CD4-positive, alpha-beta T cell (primary cell): ENCODE results near the gene TGM5. TPM values are rescaled to one million over a fixed set of nuclear protein-coding genes. Genes with fewer than 3 reads are reported as not detected.

ENCODE experiments used
- ATAC-seq: fragments of 200-7000 bp; cut with Tn5 transposase; one replicate; pipeline ENCODE4 v1.10.0; 2022; ENCODE audit warnings: mild to moderate bottlenecking; ENCODE audit not compliant: poor library complexity
- CTCF ChIA-PET: fragments of 350-600 bp; sonication (Branson Sonifier 250); formaldehyde crosslinking; loops from one replicate; lab custom pipeline; 2021; ENCODE audit warnings: antibody characterized with exemption, inconsistent platforms; lab: Charles Lee
- POLR2A ChIA-PET: fragments of 350-600 bp; sonication (Branson Sonifier 250); formaldehyde crosslinking; loops from one replicate; lab custom pipeline; 2021; ENCODE audit warnings: antibody characterized with exemption, inconsistent platforms; lab: Charles Lee
- DNase-seq, 14 experiments: peaks; one replicate each; pipeline ENCODE4 v3.0.0-alpha.2; 2013 to 2020; ENCODE audit warnings: mixed read lengths in 2 of 14
- H3K27ac ChIP-seq, 2 donors: one replicate each; pipeline versions ENCODE4 v1.5.1 to v1.7.0; 2013; ENCODE audit warnings: low read length in 2 of 2, low read depth in 1 of 2, mild to moderate bottlenecking in 1 of 2
- H3K27me3 ChIP-seq, 2 experiments: 1 replicate in 1 of 2; 2 replicates in 1 of 2; pipeline versions ENCODE4 v1.6.1 to v1.7.0; 2013; ENCODE audit warnings: low read length in 2 of 2, control low read depth in 1 of 2, mild to moderate bottlenecking in 1 of 2, moderate library complexity in 1 of 2; ENCODE audit not compliant: insufficient read depth in 2 of 2, control insufficient read depth in 1 of 2
- H3K36me3 ChIP-seq: one replicate; pipeline ENCODE4 v1.6.1; 2013; ENCODE audit warnings: low read length, control low read depth; ENCODE audit not compliant: insufficient read depth
- H3K4me1 ChIP-seq: one replicate; pipeline ENCODE4 v1.6.1; 2013; ENCODE audit warnings: low read length, control low read depth; ENCODE audit not compliant: insufficient read depth
- H3K4me3 ChIP-seq: one replicate; pipeline ENCODE4 v1.5.1; 2013; ENCODE audit warnings: mild to moderate bottlenecking, low read length, moderate library complexity
- H3K9me3 ChIP-seq, 2 experiments: 1 replicate in 1 of 2; 2 replicates in 1 of 2; pipeline versions ENCODE4 v1.6.1 to v1.7.0; 2013; ENCODE audit warnings: low read length in 2 of 2, mild to moderate bottlenecking in 2 of 2, control low read depth in 1 of 2, moderate library complexity in 1 of 2; ENCODE audit not compliant: control insufficient read depth in 1 of 2, insufficient read depth in 1 of 2
- H3K27ac Mint-ChIP-seq: one replicate; pipeline ENCODE4 v1.8.0; 2020; ENCODE audit warnings: mixed read lengths
- H3K27me3 Mint-ChIP-seq: one replicate; pipeline ENCODE4 v1.8.0; 2021; ENCODE audit warnings: mixed read lengths
- H3K36me3 Mint-ChIP-seq: one replicate; pipeline ENCODE4 v1.8.0; 2021; ENCODE audit warnings: low read depth, mixed read lengths
- H3K4me1 Mint-ChIP-seq: one replicate; pipeline ENCODE4 v1.8.0; 2021; ENCODE audit warnings: low read depth, mixed read lengths
- H3K4me3 Mint-ChIP-seq: one replicate; pipeline ENCODE4 v1.8.0; 2020; ENCODE audit warnings: mild to moderate bottlenecking, mixed read lengths
- H3K9me3 Mint-ChIP-seq: one replicate; pipeline ENCODE4 v1.8.0; 2020; ENCODE audit warnings: mixed read lengths
- CTCF ChIP-seq: fragments of 200-600 bp; IDR thresholded peaks from one replicate; pipeline ENCODE4 v1.8.0; 2022; ENCODE audit warnings: antibody characterized with exemption, mild to moderate bottlenecking
- intact Hi-C, 2 experiments: fragments of 100-400 bp; cut with DNase I in 1 of 2; cut with micrococcal nuclease in 1 of 2; formaldehyde crosslinking; loops; one replicate each; pipeline versions ENCODE4 v1.15.1 to v1.9.0; 2023 to 2025; cut with DNase I, micrococcal nuclease
- total RNA-seq, 174 experiments: library from RNA in 2 of 174; stranded (reverse) in 2 of 174; gene quantifications; one replicate each; pipeline ENCODE4 v1.2.3 and lab custom pipeline; 2021 to 2026

TGM5 gene
- total RNA-seq, 2 experiments from 2014 or later, result not detected

GRCh38 chr15:43244092-43244491 lies 22.6 kb downstream of the TGM5 start:
- ChIA-PET CTCF (no interaction called here), POLR2A (no interaction called here)
- no peaks in the 10 kb centered on the region for H3K4me1 ChIP-seq
- no peak overlapping the region for H3K4me3 ChIP-seq
- Mint-ChIP-seq H3K4me3 (no peak overlapping the region), H3K27ac (no peak overlapping the region), H3K9me3 (no peaks in the 10 kb centered on the region), H3K27me3 (peaks cover 13% of the 10 kb centered on the region), H3K36me3 (no peaks in the 10 kb centered on the region), H3K4me1 (no peaks in the 10 kb centered on the region)
- DNase-seq (no peak), ATAC-seq (no peak)
- H3K27ac ChIP-seq, result no peak overlapping the region
- H3K36me3 ChIP-seq, result no peaks in the 10 kb centered on the region
- intact Hi-C loops, result no loop called here
- H3K27me3 ChIP-seq, result no peaks in the 10 kb centered on the region
- H3K9me3 ChIP-seq, result no peaks in the 10 kb centered on the region
- no peak for TF ChIP-seq CTCF

DNA sequence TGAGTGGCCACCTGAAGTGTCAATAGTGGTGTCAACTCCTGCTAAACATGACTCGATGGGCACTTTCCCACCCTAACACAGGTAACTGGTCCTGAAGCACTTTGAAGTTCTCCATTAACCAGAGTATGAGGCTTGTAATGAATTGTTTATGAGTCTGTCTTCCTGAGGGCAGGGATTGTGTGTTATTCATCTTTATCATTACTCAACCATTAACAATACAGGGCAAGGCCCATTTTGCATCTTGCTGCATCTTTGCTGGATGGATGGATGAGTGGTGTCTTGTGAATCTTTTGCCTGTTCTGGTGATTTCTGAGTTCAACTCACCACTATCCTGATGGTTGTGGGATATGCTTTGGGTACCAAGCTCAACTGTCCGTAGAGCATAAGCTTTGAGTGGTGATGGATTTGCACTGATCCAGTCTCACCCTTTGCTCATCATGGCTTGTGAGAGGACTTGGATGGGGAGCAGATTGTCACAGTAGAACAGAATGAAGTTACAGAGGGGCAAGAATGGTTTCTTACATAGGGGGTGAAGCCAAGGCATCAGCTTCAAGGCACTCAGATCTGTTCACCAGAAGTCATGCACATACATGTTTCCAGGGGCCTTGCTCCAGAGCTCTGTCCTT lies 23.6 kb downstream of the TGM5 start:
- ATAC-seq, result no peak
- ChIA-PET CTCF (no interaction called here), POLR2A (no interaction called here)
- no peak for TF ChIP-seq CTCF
- no peak for DNase-seq
- Mint-ChIP-seq H3K36me3 (no peaks in the 10 kb centered on the region), H3K4me3 (no peak overlapping the region), H3K4me1 (no peaks in the 10 kb centered on the region), H3K9me3 (no peaks in the 10 kb centered on the region), H3K27ac (no peak overlapping the region), H3K27me3 (peaks cover 13% of the 10 kb centered on the region)
- no peaks in the 10 kb centered on the region for H3K4me1 ChIP-seq
- no peaks in the 10 kb centered on the region for H3K9me3 ChIP-seq
- no peak overlapping the region for H3K27ac ChIP-seq
- H3K36me3 ChIP-seq, result no peaks in the 10 kb centered on the region
- no peak overlapping the region for H3K4me3 ChIP-seq
- intact Hi-C loops, result no loop called here
- no peaks in the 10 kb centered on the region for H3K27me3 ChIP-seq

DNA sequence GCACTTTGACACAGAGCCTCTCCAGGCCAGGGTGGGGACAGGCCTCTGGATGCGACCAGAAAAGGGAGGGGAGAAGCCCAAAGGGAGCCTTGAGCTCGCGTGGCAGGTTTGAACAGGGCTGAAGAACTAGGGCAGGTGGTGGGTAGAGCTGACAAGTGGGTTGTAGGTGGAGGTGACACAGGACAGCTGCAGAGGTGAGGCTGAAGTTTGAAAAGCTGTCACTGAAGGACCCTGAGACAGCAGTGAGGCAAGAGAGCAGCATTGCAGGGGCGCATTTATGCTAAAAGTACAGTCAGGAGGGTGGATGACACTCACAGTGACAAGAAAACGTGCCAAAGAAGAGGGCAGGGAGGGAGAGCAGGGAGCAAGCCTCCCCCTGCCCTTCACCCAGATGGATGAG lies 24.1 kb downstream of the TGM5 start:
- Mint-ChIP-seq H3K4me1 (no peaks in the 10 kb centered on the region), H3K36me3 (no peaks in the 10 kb centered on the region), H3K9me3 (no peaks in the 10 kb centered on the region), H3K27ac (no peak overlapping the region), H3K4me3 (no peak overlapping the region), H3K27me3 (peaks cover 13% of the 10 kb centered on the region)
- TF ChIP-seq CTCF, result no peak
- H3K27ac ChIP-seq, result no peak overlapping the region
- CTCF ChIA-PET, result no interaction called here
- H3K4me1 ChIP-seq, result no peaks in the 10 kb centered on the region
- intact Hi-C loops, result no loop called here
- POLR2A ChIA-PET, result no interaction called here
- DNase-seq (no peak), ATAC-seq (no peak)
- no peaks in the 10 kb centered on the region for H3K36me3 ChIP-seq
- H3K9me3 ChIP-seq, result no peaks in the 10 kb centered on the region
- no peak overlapping the region for H3K4me3 ChIP-seq
- H3K27me3 ChIP-seq, result no peaks in the 10 kb centered on the region
